ENCODE data around the gene PTPN3. TPM values are rescaled to one million over a fixed set of nuclear protein-coding genes. Genes with fewer than 3 reads are reported as not detected.

The PTPN3 gene
- total and polyA plus RNA-seq, 7 experiments from 2014 or later: 0.89 TPM; not detected in 6

GRCh38 chr9:109488351-109488750, 9.8 kb downstream of the PTPN3 start:
- no peak overlapping the region for H3K27ac ChIP-seq (ENCODE audit: low read depth, low read length)
- H3K27me3 ChIP-seq (ENCODE audit: control insufficient read depth in 2 of 2, insufficient read depth in 2 of 2, low read length in 2 of 2): no peaks in the 10 kb centered on the region
- ChIA-PET CTCF (no interaction called here), POLR2A (no interaction called here)
- no peaks in the 10 kb centered on the region for H3K36me3 ChIP-seq (ENCODE audit: control insufficient read depth in 2 of 3, insufficient read depth in 3 of 3, low read length in 3 of 3)
- H3K4me1 ChIP-seq (ENCODE audit: control insufficient read depth in 2 of 2, insufficient read depth in 2 of 2, low read length in 2 of 2): no peaks in the 10 kb centered on the region
- Mint-ChIP-seq H3K27ac (peak overlapping the region in 1 of 9 donors; percentile 47), H3K36me3 (no peaks in the 10 kb centered on the region), H3K4me1 (peaks cover 0 to 5% (median 0%) of the 10 kb centered on the region in 7 donors), H3K4me3 (no peak overlapping the region), H3K9me3 (no peaks in the 10 kb centered on the region), H3K27me3 (peaks cover 21 to 55% (median 26%) of the 10 kb centered on the region in 5 donors)
- no peaks in the 10 kb centered on the region for H3K9me3 ChIP-seq (ENCODE audit: control insufficient read depth in 2 of 3, low read length in 3 of 3)
- no peak overlapping the region for H3K4me3 ChIP-seq (ENCODE audit: low read length)
- no peak for ATAC-seq
- intact Hi-C loops (cut with micrococcal nuclease): no loop called here
- DNase-seq: no peak

- Mint-ChIP-seq H3K4me3 (no peak overlapping the region), H3K36me3 (no peaks in the 10 kb centered on the region), H3K27ac (no peak overlapping the region), H3K9me3 (no peaks in the 10 kb centered on the region), H3K27me3 (peaks cover 18 to 55% (median 30%) of the 10 kb centered on the region in 5 donors), H3K4me1 (peaks cover 0 to 12% (median 0%) of the 10 kb centered on the region in 7 donors)
- ChIA-PET POLR2A (no interaction called here), CTCF (no interaction called here)
- Histone ChIP-seq H3K4me3 (ENCODE audit: low read length) (no peak overlapping the region), H3K4me1 (ENCODE audit: control insufficient read depth in 2 of 2, insufficient read depth in 2 of 2, low read length in 2 of 2) (no peaks in the 10 kb centered on the region), H3K27ac (ENCODE audit: low read depth, low read length) (no peak overlapping the region), H3K36me3 (ENCODE audit: control insufficient read depth in 2 of 3, insufficient read depth in 3 of 3, low read length in 3 of 3) (no peaks in the 10 kb centered on the region), H3K27me3 (ENCODE audit: control insufficient read depth in 2 of 2, insufficient read depth in 2 of 2, low read length in 2 of 2) (no peaks in the 10 kb centered on the region), H3K9me3 (ENCODE audit: control insufficient read depth in 2 of 3, low read length in 3 of 3) (no peaks in the 10 kb centered on the region)
- ATAC-seq (no peak), DNase-seq (no peak)
- intact Hi-C loops (cut with micrococcal nuclease): no loop called here
These were observed 10.9 kb downstream of the PTPN3 start for GRCh38 chr9:109487247-109487646.

- H3K27me3 ChIP-seq (ENCODE audit: control insufficient read depth in 2 of 2, insufficient read depth in 2 of 2, low read length in 2 of 2): no peaks in the 10 kb centered on the region
- peak; percentile 14 for ATAC-seq
- no peaks in the 10 kb centered on the region for H3K36me3 ChIP-seq (ENCODE audit: control insufficient read depth in 2 of 3, insufficient read depth in 3 of 3, low read length in 3 of 3)
- Mint-ChIP-seq H3K4me3 (no peak overlapping the region), H3K9me3 (no peaks in the 10 kb centered on the region), H3K27me3 (peaks cover 11 to 62% (median 30%) of the 10 kb centered on the region in 5 donors), H3K36me3 (no peaks in the 10 kb centered on the region), H3K4me1 (peaks cover 0 to 21% (median 0%) of the 10 kb centered on the region in 7 donors), H3K27ac (peak overlapping the region in 1 of 9 donors; percentile 39)
- DNase-seq: no peak
- POLR2A ChIA-PET: no interaction called here
- H3K9me3 ChIP-seq (ENCODE audit: control insufficient read depth in 2 of 3, low read length in 3 of 3): no peaks in the 10 kb centered on the region
- no peak overlapping the region for H3K27ac ChIP-seq (ENCODE audit: low read depth, low read length)
- no peaks in the 10 kb centered on the region for H3K4me1 ChIP-seq (ENCODE audit: control insufficient read depth in 2 of 2, insufficient read depth in 2 of 2, low read length in 2 of 2)
- intact Hi-C loops (cut with micrococcal nuclease): no loop called here
- H3K4me3 ChIP-seq (ENCODE audit: low read length): no peak overlapping the region
- CTCF ChIA-PET: interaction anchor here (1.3 kb wide), 1 partner anchor 14 kb away, joined by 4 read pairs; no protein-coding TSS in a partner anchor
These were observed 14.2 kb downstream of the PTPN3 start for GRCh38 chr9:109483744-109484429.

GRCh38 chr9:109482391-109482916, 15.7 kb downstream of the PTPN3 start:
- H3K9me3 ChIP-seq (ENCODE audit: control insufficient read depth in 2 of 3, low read length in 3 of 3): no peaks in the 10 kb centered on the region
- no peaks in the 10 kb centered on the region for H3K36me3 ChIP-seq (ENCODE audit: control insufficient read depth in 2 of 3, insufficient read depth in 3 of 3, low read length in 3 of 3)
- H3K4me3 ChIP-seq (ENCODE audit: low read length): no peak overlapping the region
- intact Hi-C loops (cut with micrococcal nuclease): no loop called here
- H3K27me3 ChIP-seq (ENCODE audit: control insufficient read depth in 2 of 2, insufficient read depth in 2 of 2, low read length in 2 of 2): no peaks in the 10 kb centered on the region
- Mint-ChIP-seq H3K27ac (no peak overlapping the region), H3K27me3 (peaks cover 6 to 63% (median 30%) of the 10 kb centered on the region in 5 donors), H3K9me3 (no peaks in the 10 kb centered on the region), H3K4me3 (peak overlapping the region in 1 of 10 donors; percentile 6), H3K36me3 (no peaks in the 10 kb centered on the region), H3K4me1 (peaks cover 0 to 29% (median 0%) of the 10 kb centered on the region in 7 donors)
- DNase-seq: no peak
- H3K27ac ChIP-seq (ENCODE audit: low read depth, low read length): no peak overlapping the region
- CTCF ChIA-PET: no interaction called here
- H3K4me1 ChIP-seq (ENCODE audit: control insufficient read depth in 2 of 2, insufficient read depth in 2 of 2, low read length in 2 of 2): no peaks in the 10 kb centered on the region
- ATAC-seq: no peak
- POLR2A ChIA-PET: no interaction called here

GRCh38 chr9:109481856-109482255, 16.3 kb downstream of the PTPN3 start:
- intact Hi-C loops (cut with micrococcal nuclease): no loop called here
- no peaks in the 10 kb centered on the region for H3K9me3 Mint-ChIP-seq
- H3K36me3 Mint-ChIP-seq: no peaks in the 10 kb centered on the region
- no peaks in the 10 kb centered on the region for H3K9me3 ChIP-seq (ENCODE audit: control insufficient read depth in 2 of 3, low read length in 3 of 3)
- H3K36me3 ChIP-seq (ENCODE audit: control insufficient read depth in 2 of 3, insufficient read depth in 3 of 3, low read length in 3 of 3): no peaks in the 10 kb centered on the region
- no peak for DNase-seq
- H3K4me3 ChIP-seq (ENCODE audit: low read length): no peak overlapping the region
- POLR2A ChIA-PET: no interaction called here
- no peaks in the 10 kb centered on the region for H3K4me1 ChIP-seq (ENCODE audit: control insufficient read depth in 2 of 2, insufficient read depth in 2 of 2, low read length in 2 of 2)
- ATAC-seq: no peak
- peaks cover 0 to 33% (median 0%) of the 10 kb centered on the region in 7 donors for H3K4me1 Mint-ChIP-seq
- H3K27me3 Mint-ChIP-seq: peaks cover 6 to 60% (median 28%) of the 10 kb centered on the region in 5 donors
- no peak overlapping the region for H3K27ac Mint-ChIP-seq
- no peak overlapping the region for H3K27ac ChIP-seq (ENCODE audit: low read depth, low read length)
- no peak overlapping the region for H3K4me3 Mint-ChIP-seq
- CTCF ChIA-PET: no interaction called here
- no peaks in the 10 kb centered on the region for H3K27me3 ChIP-seq (ENCODE audit: control insufficient read depth in 2 of 2, insufficient read depth in 2 of 2, low read length in 2 of 2)

GRCh38 chr9:109479822-109480221, 18.3 kb downstream of the PTPN3 start:
- DNase-seq (no peak), ATAC-seq (no peak)
- intact Hi-C loops (cut with micrococcal nuclease): no loop called here
- Histone ChIP-seq H3K36me3 (ENCODE audit: control insufficient read depth in 2 of 3, insufficient read depth in 3 of 3, low read length in 3 of 3) (no peaks in the 10 kb centered on the region), H3K27ac (ENCODE audit: low read depth, low read length) (no peak overlapping the region), H3K27me3 (ENCODE audit: control insufficient read depth in 2 of 2, insufficient read depth in 2 of 2, low read length in 2 of 2) (no peaks in the 10 kb centered on the region), H3K9me3 (ENCODE audit: control insufficient read depth in 2 of 3, low read length in 3 of 3) (no peaks in the 10 kb centered on the region), H3K4me3 (ENCODE audit: low read length) (no peak overlapping the region), H3K4me1 (ENCODE audit: control insufficient read depth in 2 of 2, insufficient read depth in 2 of 2, low read length in 2 of 2) (no peaks in the 10 kb centered on the region)
- Mint-ChIP-seq H3K4me1 (peaks cover 0 to 31% (median 0%) of the 10 kb centered on the region in 7 donors), H3K36me3 (no peaks in the 10 kb centered on the region), H3K27ac (peak overlapping the region in 1 of 9 donors; percentile 53), H3K9me3 (no peaks in the 10 kb centered on the region), H3K4me3 (no peak overlapping the region), H3K27me3 (peaks cover 0 to 43% (median 21%) of the 10 kb centered on the region in 5 donors)
- ChIA-PET CTCF (no interaction called here), POLR2A (no interaction called here)

Data from naive thymus-derived CD4-positive, alpha-beta T cell (primary cell).